ENCODE results near the gene NUDT9.

DNA sequence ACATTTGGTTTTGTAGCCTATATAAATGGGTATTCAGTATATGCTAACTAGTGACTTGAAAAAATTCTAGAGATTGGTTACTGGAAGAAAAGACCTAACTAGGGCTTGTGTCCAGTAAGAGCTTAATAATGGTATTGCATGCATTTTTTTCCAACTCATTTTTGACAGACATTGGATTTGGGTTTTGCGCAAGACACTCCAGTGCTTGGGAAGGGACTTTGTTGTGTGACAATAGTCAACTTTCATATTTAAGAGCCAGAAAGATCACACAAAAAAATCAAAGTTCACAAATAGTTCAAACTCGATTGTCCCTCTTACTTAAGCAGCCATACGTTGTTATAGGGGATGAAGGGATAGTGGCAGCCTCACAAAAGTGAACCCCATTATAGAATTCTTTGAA, 30.2 kb upstream of the NUDT9 start:
- TF ChIP-seq, protein P1, sequence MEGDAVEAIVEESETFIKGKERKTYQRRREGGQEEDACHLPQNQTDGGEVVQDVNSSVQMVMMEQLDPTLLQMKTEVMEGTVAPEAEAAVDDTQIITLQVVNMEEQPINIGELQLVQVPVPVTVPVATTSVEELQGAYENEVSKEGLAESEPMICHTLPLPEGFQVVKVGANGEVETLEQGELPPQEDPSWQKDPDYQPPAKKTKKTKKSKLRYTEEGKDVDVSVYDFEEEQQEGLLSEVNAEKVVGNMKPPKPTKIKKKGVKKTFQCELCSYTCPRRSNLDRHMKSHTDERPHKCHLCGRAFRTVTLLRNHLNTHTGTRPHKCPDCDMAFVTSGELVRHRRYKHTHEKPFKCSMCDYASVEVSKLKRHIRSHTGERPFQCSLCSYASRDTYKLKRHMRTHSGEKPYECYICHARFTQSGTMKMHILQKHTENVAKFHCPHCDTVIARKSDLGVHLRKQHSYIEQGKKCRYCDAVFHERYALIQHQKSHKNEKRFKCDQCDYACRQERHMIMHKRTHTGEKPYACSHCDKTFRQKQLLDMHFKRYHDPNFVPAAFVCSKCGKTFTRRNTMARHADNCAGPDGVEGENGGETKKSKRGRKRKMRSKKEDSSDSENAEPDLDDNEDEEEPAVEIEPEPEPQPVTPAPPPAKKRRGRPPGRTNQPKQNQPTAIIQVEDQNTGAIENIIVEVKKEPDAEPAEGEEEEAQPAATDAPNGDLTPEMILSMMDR (IDR thresholded peaks at IDR 0.05): no peak
- TF ChIP-seq POLR2A (IDR thresholded peaks at IDR 0.05): no peak

Data from vagina (tissue), 2 donors.